Lower lobe of right lung (tissue), 2 donors: Measurements from ENCODE around the gene TRMT61A. TPM values are rescaled to one million over a fixed set of nuclear protein-coding genes. Genes with fewer than 3 reads are reported as not detected.
A peak's percentile ranks its signal among the peaks of the same experiment; 100 is the strongest.

ENCODE experiments used
- ATAC-seq, 2 donors: fragments of 200-7000 bp; cut with Tn5 transposase; one replicate each; pipeline ENCODE4 v1.9.1; 2020 to 2022; ENCODE audit warnings: mild to moderate bottlenecking in 2 of 2, moderate library complexity in 2 of 2
- DNase-seq: peaks from one replicate; pipeline ENCODE4 v3.0.0-alpha.2; 2020
- H3K27ac ChIP-seq: fragments of 200-600 bp; one replicate; pipeline ENCODE4 v1.8.0; 2022
- H3K27me3 ChIP-seq: fragments of 200-600 bp; one replicate; pipeline ENCODE4 v1.8.0; 2022; ENCODE audit warnings: low read depth
- H3K36me3 ChIP-seq: fragments of 200-600 bp; one replicate; pipeline ENCODE4 v1.8.0; 2022; ENCODE audit warnings: mild to moderate bottlenecking
- H3K4me1 ChIP-seq: fragments of 200-600 bp; one replicate; pipeline ENCODE4 v1.8.0; 2022
- H3K4me3 ChIP-seq: fragments of 200-600 bp; one replicate; pipeline ENCODE4 v1.8.0; 2022; ENCODE audit warnings: mild to moderate bottlenecking
- H3K9me3 ChIP-seq: fragments of 200-600 bp; one replicate; pipeline ENCODE4 v1.8.0; 2022
- intact Hi-C: fragments of 100-400 bp; cut with DNase I; formaldehyde crosslinking; loops from one replicate; pipeline ENCODE4 v1.11.0; 2022
- total RNA-seq: library from RNA; stranded (reverse); fragmentation: NEBNext Ultra II Directional; extraction: Animal tissue kit (Norgen Biotek cat#: 25700); gene quantifications from one replicate; pipeline ENCODE4 v1.2.1, GENCODE V29; 2021
- TF ChIP-seq, protein P1 (sequence below): fragments of 200-600 bp; IDR thresholded peaks from one replicate; pipeline ENCODE4 v1.8.0; 2022; ENCODE audit warnings: antibody characterized with exemption, mild to moderate bottlenecking
- donor health status: DM: no; HTN: yes; CAD: no; lungs with severe emphysema.

TRMT61A gene
- total RNA-seq, 1 donor from 2014 or later: 11.0 TPM

DNA sequence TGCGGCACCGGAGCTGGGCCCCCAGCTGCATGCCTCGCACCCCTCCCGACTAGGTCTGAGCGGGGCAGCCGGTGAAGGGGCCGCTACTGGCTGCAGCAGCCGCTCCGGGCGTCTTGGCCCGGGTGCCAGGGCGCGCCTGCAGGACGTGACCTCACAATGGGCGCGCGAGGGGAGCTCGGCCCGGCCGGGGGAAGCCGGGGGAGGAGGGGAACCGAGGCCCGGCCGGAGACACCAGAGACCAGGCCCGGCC lies 33.1 kb downstream of the TRMT61A start:
- TF ChIP-seq, protein P1, sequence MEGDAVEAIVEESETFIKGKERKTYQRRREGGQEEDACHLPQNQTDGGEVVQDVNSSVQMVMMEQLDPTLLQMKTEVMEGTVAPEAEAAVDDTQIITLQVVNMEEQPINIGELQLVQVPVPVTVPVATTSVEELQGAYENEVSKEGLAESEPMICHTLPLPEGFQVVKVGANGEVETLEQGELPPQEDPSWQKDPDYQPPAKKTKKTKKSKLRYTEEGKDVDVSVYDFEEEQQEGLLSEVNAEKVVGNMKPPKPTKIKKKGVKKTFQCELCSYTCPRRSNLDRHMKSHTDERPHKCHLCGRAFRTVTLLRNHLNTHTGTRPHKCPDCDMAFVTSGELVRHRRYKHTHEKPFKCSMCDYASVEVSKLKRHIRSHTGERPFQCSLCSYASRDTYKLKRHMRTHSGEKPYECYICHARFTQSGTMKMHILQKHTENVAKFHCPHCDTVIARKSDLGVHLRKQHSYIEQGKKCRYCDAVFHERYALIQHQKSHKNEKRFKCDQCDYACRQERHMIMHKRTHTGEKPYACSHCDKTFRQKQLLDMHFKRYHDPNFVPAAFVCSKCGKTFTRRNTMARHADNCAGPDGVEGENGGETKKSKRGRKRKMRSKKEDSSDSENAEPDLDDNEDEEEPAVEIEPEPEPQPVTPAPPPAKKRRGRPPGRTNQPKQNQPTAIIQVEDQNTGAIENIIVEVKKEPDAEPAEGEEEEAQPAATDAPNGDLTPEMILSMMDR: no peak
- no peaks in the 10 kb centered on the region for H3K27me3 ChIP-seq
- H3K9me3 ChIP-seq: no peaks in the 10 kb centered on the region
- peaks cover 66% of the 10 kb centered on the region for H3K4me1 ChIP-seq
- ATAC-seq (peak in 1 of 2 donors; percentile 81), DNase-seq (no peak)
- intact Hi-C loops: no loop called here
- peak overlapping the region; percentile 98 for H3K4me3 ChIP-seq
- H3K27ac ChIP-seq: peak overlapping the region; percentile 98
- H3K36me3 ChIP-seq: peaks cover 43% of the 10 kb centered on the region

DNA sequence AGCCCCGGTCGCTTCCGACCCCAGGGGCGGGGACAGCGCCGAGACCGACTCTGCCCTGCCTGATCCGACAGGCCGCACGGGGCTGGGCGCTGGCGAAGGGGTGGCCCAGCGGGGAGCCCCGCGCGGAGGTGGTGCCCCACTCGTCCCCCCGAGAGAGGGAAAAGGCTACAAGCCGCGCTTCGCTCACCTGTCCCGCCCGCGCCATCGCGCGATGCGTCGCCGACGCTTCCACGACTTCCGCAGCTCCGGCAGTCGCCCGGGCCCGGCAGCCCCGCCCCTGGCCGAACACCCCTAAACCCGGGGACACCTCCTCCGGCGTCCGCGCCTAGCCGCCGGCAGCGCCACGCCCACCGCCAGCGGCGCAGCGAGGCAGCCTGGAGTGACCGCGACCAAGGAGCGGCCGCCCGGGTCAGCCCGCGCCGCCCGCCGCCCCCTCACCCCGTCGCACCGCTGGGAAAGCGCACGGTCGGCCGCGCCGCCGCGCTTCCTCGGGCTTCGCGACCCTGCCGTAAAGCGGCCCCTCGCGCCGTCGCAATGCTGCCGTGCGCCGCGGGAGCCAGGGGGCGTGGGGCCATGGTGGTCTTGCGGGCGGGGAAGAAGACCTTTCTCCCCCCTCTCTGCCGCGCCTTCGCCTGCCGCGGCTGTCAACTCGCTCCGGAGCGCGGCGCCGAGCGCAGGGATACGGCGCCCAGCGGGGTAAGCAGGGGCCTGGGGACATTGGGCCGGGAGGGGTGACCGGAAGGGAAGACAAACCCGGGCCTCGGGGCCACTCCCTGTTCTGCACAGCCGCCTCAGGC lies 33.6 kb downstream of the TRMT61A start, which contains the start of the genes BAG5 and COA8:
Gene BAG5 (minus strand): TSS at position 229 of the 797 bp plus-strand sequence. CDS start 1,493 bp downstream, outside the sequence.
Gene COA8 (plus strand): TSS at position 532 of the 797 bp plus-strand sequence. CDS start 42 bp downstream, at position 574.
- peak; percentile 90 to 92 for ATAC-seq

DNA sequence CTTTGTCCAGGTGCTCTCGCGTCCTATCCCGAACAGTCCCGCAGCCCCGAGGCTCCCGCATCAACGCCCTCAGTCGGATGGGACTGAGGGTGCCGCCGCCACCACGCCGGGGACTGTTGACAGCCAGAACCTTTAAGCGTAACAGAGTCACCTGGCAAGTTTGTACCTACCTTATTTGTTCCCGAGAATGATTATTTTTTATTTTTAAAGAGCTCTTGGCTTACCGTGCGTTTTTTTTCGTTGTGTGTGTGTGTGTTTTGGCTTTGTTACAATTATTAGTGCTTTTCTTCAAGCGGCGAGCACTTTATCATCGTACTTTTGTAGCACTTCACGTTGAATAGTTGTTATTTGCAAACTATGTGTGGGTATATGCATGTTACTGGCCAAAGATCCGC lies 34.2 kb downstream of the TRMT61A start:
- ATAC-seq: no peak
- Histone ChIP-seq H3K4me3 (peak overlapping the region; percentile 98), H3K9me3 (no peaks in the 10 kb centered on the region), H3K4me1 (peaks cover 61% of the 10 kb centered on the region), H3K27me3 (no peaks in the 10 kb centered on the region), H3K27ac (peak overlapping the region; percentile 98), H3K36me3 (peaks cover 32% of the 10 kb centered on the region)
- TF ChIP-seq, protein P1: no peak
- no peak for DNase-seq
- intact Hi-C loops: no loop called here

More for the DNA sequence above, 33.6 kb downstream of the TRMT61A start, which contains the start of the genes BAG5 and COA8:
- Histone ChIP-seq H3K4me1 (peaks cover 61% of the 10 kb centered on the region), H3K27ac (peak within 1 kb of the TSS; percentile 98), H3K9me3 (no peaks in the 10 kb centered on the region), H3K36me3 (peaks cover 38% of the 10 kb centered on the region), H3K27me3 (no peaks in the 10 kb centered on the region), H3K4me3 (peak within 1 kb of the TSS; percentile 98)
- DNase-seq: peak; percentile 94
- TF ChIP-seq, protein P1: no peak
- intact Hi-C loops: no loop called here

DNA sequence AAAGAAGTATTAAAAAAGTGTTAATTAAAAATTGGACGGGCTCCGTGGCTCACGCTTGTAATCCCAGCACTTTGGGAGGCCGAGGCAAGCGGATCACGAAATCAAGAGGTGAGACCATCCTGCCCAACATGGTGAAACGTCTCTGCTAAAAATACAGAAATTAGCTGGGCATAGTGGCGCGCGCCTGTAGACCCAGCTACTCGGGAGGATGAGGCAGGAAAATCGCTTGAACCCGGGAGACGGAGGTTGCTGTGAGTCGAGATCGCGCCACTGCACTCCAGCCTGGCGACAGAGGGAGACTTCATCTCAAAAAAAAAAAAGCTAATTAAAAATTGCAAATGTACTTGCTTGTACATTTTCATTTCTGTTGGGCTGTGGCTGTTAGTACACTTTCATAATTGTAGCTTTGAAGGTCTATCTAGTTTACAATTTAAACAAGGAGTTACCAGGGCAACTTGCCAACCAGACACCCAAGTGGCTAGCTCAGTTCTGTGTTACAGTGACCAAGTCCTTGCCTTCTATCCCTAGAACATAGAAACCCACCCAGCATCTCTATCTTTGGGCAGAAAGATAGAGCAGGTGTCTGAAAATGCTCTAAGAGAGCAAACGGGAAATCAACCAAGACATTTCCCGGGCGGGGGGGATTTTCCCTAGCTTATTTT lies 35.0 kb downstream of the TRMT61A start:
- no peaks in the 10 kb centered on the region for H3K27me3 ChIP-seq
- intact Hi-C loops: no loop called here
- peaks cover 25% of the 10 kb centered on the region for H3K36me3 ChIP-seq
- ATAC-seq (no peak), DNase-seq (no peak)
- peaks cover 54% of the 10 kb centered on the region for H3K4me1 ChIP-seq
- H3K27ac ChIP-seq: peak overlapping the region; percentile 98
- TF ChIP-seq, protein P1: no peak
- H3K9me3 ChIP-seq: no peaks in the 10 kb centered on the region
- H3K4me3 ChIP-seq: peak overlapping the region; percentile 98

DNA sequence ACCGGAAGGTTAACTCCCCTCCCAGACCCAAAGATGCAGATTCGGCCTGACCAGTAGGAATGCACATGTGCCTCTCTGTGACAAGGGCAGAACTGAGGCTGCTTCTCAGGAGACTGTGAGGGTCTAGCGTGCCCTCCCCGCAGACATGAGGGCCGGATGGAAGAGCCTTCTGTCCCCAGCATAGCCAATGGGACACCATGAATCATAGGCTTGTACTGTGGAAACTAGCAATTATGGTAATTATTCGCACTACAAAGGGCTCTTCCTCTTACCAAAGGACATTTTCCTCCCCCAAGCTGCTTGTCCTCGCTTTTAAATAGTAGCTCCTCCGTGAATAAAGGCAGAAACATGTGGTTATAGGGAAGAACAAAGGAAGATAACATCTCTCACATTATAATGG lies 40.0 kb downstream of the TRMT61A start:
- Histone ChIP-seq H3K4me1 (peaks cover 48% of the 10 kb centered on the region), H3K27ac (no peak overlapping the region), H3K4me3 (no peak overlapping the region), H3K9me3 (no peaks in the 10 kb centered on the region), H3K27me3 (no peaks in the 10 kb centered on the region), H3K36me3 (peaks cover 21% of the 10 kb centered on the region)
- ATAC-seq (no peak), DNase-seq (no peak)
- TF ChIP-seq, protein P1: no peak
- intact Hi-C loops: no loop called here
